Kidney (tissue), 14 donors: ENCODE data around the gene DENND1B. TPM values are rescaled to one million over a fixed set of nuclear protein-coding genes. Genes with fewer than 3 reads are reported as not detected.
A peak's percentile ranks its signal among the peaks of the same experiment; 100 is the strongest.
"Not testable (repeated sequence)": the region's sequence is repeated elsewhere in the genome, so short reads cannot be mapped to it uniquely, and the experiment has no call there.

Experiments used
- DNase-seq, 5 donors: peaks; one replicate each; pipeline ENCODE4 v3.0.0-alpha.2; 2013 to 2020
- FAIRE-seq: peaks from 2 replicates; lab custom pipeline; 2012; peaks lifted over from hg19 to GRCh38; lab: Jason Lieb, UNC
- H3K27ac ChIP-seq, 2 donors: one replicate each; pipeline ENCODE4 v1.7.0; 2013; ENCODE audit warnings: low read depth in 2 of 2, low read length in 2 of 2, inconsistent platforms in 1 of 2
- H3K27me3 ChIP-seq: one replicate; pipeline ENCODE4 v1.7.1; 2013; ENCODE audit warnings: low read length, inconsistent platforms; ENCODE audit not compliant: control insufficient read depth, insufficient read depth
- H3K36me3 ChIP-seq, 3 donors: one replicate each; pipeline versions ENCODE4 v1.7.0 to v1.7.1; 2013; ENCODE audit warnings: low read length in 3 of 3, control low read depth in 1 of 3, inconsistent platforms in 1 of 3; ENCODE audit not compliant: insufficient read depth in 3 of 3, control insufficient read depth in 2 of 3
- H3K4me1 ChIP-seq, 3 donors: one replicate each; pipeline versions ENCODE4 v1.7.0 to v1.7.1; 2013; ENCODE audit warnings: low read length in 3 of 3, inconsistent platforms in 1 of 3, low read depth in 1 of 3; ENCODE audit not compliant: control insufficient read depth in 2 of 3, insufficient read depth in 2 of 3
- H3K4me3 ChIP-seq, 3 donors: one replicate each; pipeline versions ENCODE4 v1.7.0 to v1.8.1; 2013; ENCODE audit warnings: low read length in 3 of 3, control low read depth in 1 of 3, inconsistent platforms in 1 of 3
- H3K9ac ChIP-seq, 3 donors: one replicate each; pipeline versions ENCODE4 v1.7.0 to v1.7.1; 2013; ENCODE audit warnings: low read length in 3 of 3, control low read depth in 1 of 3, inconsistent platforms in 1 of 3
- H3K9me3 ChIP-seq, 3 donors: one replicate each; pipeline versions ENCODE4 v1.7.0 to v1.7.1; 2013; ENCODE audit warnings: low read length in 3 of 3, control low read depth in 1 of 3, inconsistent platforms in 1 of 3; ENCODE audit not compliant: control insufficient read depth in 2 of 3, insufficient read depth in 1 of 3
- CTCF ChIP-seq: IDR thresholded peaks from 3 replicates; pipeline ENCODE4 v1.5.1; 2012; ENCODE audit warnings: mild to moderate bottlenecking, moderate library complexity, borderline replicate concordance; ENCODE audit not compliant: insufficient read depth; ENCODE audit errors: extremely low read depth
- intact Hi-C: fragments of 100-400 bp; cut with DNase I; formaldehyde crosslinking; loops from one replicate; pipeline ENCODE4 v1.11.1; 2022
- polyA plus RNA-seq: library from polyadenylated mRNA; stranded (reverse); fragments of 350-450 nt; fragmentation: Illumina TruSeq; extraction: RNeasy Lipid Tissue Mini Kit (QIAGEN cat#74804); gene quantifications from one replicate; pipeline ENCODE4 v1.2.3, GENCODE V29; 2014; ENCODE audit warnings: low read depth, low replicate concordance; ENCODE audit not compliant: insufficient read depth
- total RNA-seq: library from RNA; stranded (reverse); fragmentation: NEBNext Ultra II Directional; extraction: Animal tissue kit (Norgen Biotek cat#: 25700); gene quantifications from one replicate; pipeline ENCODE4 v1.2.1, GENCODE V29; 2021
- donor health status: control.
- donor health status: control.
- donor health status: control.
- donor health status: control.
- donor health status: control.
- donor health status: DM: yes; HTN: yes; CAD: no.
- donor health status: Normal renal cell carcinoma (clear cell type).

The DENND1B gene
- total and polyA plus RNA-seq, 2 donors from 2014 or later, result 3.1 to 20.6 TPM

DNA sequence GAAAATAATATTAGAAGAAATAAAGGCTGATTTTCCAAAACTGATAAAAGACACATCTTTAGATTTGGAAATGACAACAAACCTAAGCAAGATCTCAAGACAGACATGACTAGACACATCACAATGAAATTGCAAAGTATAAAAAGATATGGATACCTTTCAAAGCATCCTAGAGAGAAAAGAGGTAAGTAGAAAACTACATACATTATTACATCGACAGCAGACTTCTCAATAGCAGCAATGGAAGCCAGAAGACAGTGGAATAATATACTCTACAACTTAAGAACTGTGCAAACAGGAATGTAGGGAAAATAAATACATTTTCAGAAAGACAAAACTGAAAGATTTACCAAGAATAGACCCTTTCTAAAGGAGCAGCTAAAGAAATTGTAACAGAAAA is 50.2 kb downstream of the DENND1B start:
- Histone ChIP-seq H3K9ac (no peak overlapping the region), H3K9me3 (peaks cover 2 to 16% (median 3%) of the 10 kb centered on the region in 3 donors), H3K27me3 (no peaks in the 10 kb centered on the region), H3K4me3 (no peak overlapping the region), H3K27ac (no peak overlapping the region), H3K36me3 (no peaks in the 10 kb centered on the region), H3K4me1 (no peaks in the 10 kb centered on the region)
- intact Hi-C loops, result no loop called here
- no peak for TF ChIP-seq CTCF
- peak in 2 of 5 donors; percentile 25 to 68 for DNase-seq
- FAIRE-seq, result no peak

DNA sequence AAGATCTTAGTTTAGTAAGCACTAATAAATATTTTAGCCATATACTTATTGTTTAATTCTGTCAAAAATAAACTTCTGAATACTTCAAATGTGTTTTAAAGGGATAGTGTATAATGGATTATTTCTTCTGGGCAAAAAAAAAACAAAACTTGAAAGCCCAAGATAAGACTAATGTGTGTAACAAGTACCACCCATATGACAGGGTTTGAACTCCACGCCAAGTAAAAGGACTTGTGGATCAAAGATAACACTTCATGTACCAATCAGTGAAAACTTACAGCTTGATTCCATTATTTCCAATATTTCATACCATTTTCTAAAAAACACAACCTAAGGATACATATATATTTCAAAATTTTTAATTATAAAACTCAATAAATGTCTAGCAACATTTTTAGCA is 59.5 kb downstream of the DENND1B start:
- H3K4me1 ChIP-seq, result no peaks in the 10 kb centered on the region
- intact Hi-C loops, result no loop called here
- no peaks in the 10 kb centered on the region for H3K36me3 ChIP-seq
- no peak overlapping the region for H3K27ac ChIP-seq
- no peak overlapping the region for H3K9ac ChIP-seq
- no peaks in the 10 kb centered on the region for H3K9me3 ChIP-seq
- no peak overlapping the region for H3K4me3 ChIP-seq
- TF ChIP-seq CTCF, result no peak
- no peak for FAIRE-seq
- no peaks in the 10 kb centered on the region for H3K27me3 ChIP-seq
- DNase-seq, result no peak

- no peak overlapping the region for H3K9ac ChIP-seq
- TF ChIP-seq CTCF, result no peak
- H3K4me1 ChIP-seq, result no peaks in the 10 kb centered on the region
- H3K4me3 ChIP-seq, result no peak overlapping the region
- no peaks in the 10 kb centered on the region for H3K27me3 ChIP-seq
- no peaks in the 10 kb centered on the region for H3K9me3 ChIP-seq
- no peaks in the 10 kb centered on the region for H3K36me3 ChIP-seq
- FAIRE-seq (no peak), DNase-seq (no peak)
- intact Hi-C loops, result no loop called here
- H3K27ac ChIP-seq, result no peak overlapping the region
Measured at GRCh38 chr1:197706601-197707000, 68.7 kb downstream of the DENND1B start.

DNA sequence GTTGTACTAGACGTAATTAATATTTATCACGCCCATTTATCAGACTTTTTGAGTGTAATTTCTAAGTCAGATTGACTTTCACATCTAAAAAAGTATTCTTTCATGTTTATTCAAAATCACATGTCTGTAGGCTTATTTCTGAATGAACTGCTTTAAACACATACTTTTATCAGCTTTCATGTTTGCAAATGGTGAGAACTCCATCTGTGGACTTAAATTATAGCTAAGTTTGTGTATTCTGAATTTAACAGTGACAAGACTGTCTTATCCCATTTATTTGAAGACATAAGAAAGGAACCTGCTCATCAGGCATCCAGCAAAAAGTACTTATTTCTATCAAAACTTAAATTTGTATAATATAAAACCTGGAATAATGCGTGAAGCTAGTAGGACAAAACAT is 69.3 kb downstream of the DENND1B start:
- intact Hi-C loops, result no loop called here
- H3K27me3 ChIP-seq, result no peaks in the 10 kb centered on the region
- H3K9me3 ChIP-seq, result no peaks in the 10 kb centered on the region
- no peaks in the 10 kb centered on the region for H3K36me3 ChIP-seq
- H3K4me1 ChIP-seq, result no peaks in the 10 kb centered on the region
- H3K4me3 ChIP-seq, result no peak overlapping the region
- no peak for TF ChIP-seq CTCF
- no peak for DNase-seq
- no peak for FAIRE-seq
- H3K27ac ChIP-seq, result no peak overlapping the region
- no peak overlapping the region for H3K9ac ChIP-seq

- FAIRE-seq, intact Hi-C loops: not testable (repeated sequence)
Measured at GRCh38 chr1:197700688-197701087, 74.6 kb downstream of the DENND1B start.

More at GRCh38 chr1:197700688-197701087, 74.6 kb downstream of the DENND1B start:
- not testable (repeated sequence) for H3K9me3 ChIP-seq, H3K27me3 ChIP-seq, H3K4me3 ChIP-seq, H3K36me3 ChIP-seq, DNase-seq, H3K9ac ChIP-seq, H3K27ac ChIP-seq, H3K4me1 ChIP-seq
